ENCODE data around the gene SLC38A8. TPM values are rescaled to one million over a fixed set of nuclear protein-coding genes. Genes with fewer than 3 reads are reported as not detected.

Gene SLC38A8
- total RNA-seq, 2 donors from 2014 or later: not detected

DNA sequence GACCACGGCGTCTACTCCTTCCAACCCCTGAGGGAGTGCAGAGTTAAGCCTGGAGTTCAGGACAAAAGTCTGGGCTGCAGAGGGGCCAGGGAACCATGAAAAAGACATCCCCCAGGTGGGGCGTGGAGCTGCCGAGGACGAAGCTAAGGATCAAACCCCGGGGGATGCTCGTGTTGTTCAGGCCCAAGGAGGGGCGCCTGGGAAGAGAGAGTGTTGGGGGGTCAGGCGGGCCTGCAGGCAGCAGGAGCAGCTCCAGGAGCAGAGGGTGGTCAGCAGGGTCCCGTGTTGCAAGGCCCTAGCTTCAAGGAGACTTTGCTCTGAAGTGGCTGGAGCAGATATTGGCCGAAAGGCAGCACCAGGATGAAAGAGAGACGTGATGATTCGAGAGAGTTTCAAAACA is 47.9 kb downstream of the SLC38A8 start:
- Histone ChIP-seq H3K9me3 (ENCODE audit: control insufficient read depth, low read length) (no peaks in the 10 kb centered on the region), H3K27ac (ENCODE audit: low read depth, low read length) (peak overlapping the region; percentile 32), H3K9ac (ENCODE audit: extremely low read depth, low read length, poor library complexity, severe bottlenecking) (no peak overlapping the region), H3K36me3 (ENCODE audit: control insufficient read depth, insufficient read depth, low read length) (no peaks in the 10 kb centered on the region), H3K4me1 (ENCODE audit: control insufficient read depth, insufficient read depth, low read length) (no peaks in the 10 kb centered on the region), H3K27me3 (ENCODE audit: control insufficient read depth, insufficient read depth, low read length, poor library complexity, severe bottlenecking) (no peaks in the 10 kb centered on the region), H3K4me3 (ENCODE audit: low read length) (no peak overlapping the region)
- WGBS, 2 experiments (ENCODE audit: insufficient coverage in 1 of 2, insufficient read length in 1 of 2): 91% methylated on average over 10 to 13 of the region's 13 CpGs
- Mint-ChIP-seq H3K9me3 (no peaks in the 10 kb centered on the region), H3K4me3 (no peak overlapping the region), H3K36me3 (ENCODE audit: low read depth) (no peaks in the 10 kb centered on the region), H3K27ac (no peak overlapping the region), H3K4me1 (no peaks in the 10 kb centered on the region), H3K27me3 (ENCODE audit: insufficient read depth) (peaks cover 2% of the 10 kb centered on the region)
- TF ChIP-seq, protein P1, sequence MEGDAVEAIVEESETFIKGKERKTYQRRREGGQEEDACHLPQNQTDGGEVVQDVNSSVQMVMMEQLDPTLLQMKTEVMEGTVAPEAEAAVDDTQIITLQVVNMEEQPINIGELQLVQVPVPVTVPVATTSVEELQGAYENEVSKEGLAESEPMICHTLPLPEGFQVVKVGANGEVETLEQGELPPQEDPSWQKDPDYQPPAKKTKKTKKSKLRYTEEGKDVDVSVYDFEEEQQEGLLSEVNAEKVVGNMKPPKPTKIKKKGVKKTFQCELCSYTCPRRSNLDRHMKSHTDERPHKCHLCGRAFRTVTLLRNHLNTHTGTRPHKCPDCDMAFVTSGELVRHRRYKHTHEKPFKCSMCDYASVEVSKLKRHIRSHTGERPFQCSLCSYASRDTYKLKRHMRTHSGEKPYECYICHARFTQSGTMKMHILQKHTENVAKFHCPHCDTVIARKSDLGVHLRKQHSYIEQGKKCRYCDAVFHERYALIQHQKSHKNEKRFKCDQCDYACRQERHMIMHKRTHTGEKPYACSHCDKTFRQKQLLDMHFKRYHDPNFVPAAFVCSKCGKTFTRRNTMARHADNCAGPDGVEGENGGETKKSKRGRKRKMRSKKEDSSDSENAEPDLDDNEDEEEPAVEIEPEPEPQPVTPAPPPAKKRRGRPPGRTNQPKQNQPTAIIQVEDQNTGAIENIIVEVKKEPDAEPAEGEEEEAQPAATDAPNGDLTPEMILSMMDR (conservative IDR thresholded peaks at IDR 0.05): no peak
- no peak for DNase-seq

DNA sequence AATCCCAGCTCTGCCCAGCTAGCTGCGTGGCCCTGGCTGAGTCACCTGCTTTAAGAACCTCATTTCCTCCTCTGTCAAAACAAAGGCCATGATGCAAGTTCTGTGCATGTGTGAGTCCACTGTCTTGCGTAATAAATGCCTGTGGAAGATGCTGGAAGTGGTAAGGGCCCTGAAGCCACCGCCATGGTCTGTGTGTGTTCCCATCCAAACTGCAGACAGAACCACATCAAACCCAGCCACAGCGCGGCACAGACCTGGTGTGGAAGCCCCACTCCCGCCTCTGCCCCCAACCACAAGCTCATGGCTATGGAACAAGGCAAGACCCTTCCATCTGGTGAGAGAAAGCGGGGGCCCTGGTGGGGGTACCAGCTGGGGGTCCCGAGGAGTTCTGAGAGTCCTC is 48.5 kb downstream of the SLC38A8 start:
- Mint-ChIP-seq H3K27me3 (ENCODE audit: insufficient read depth) (peaks cover 6% of the 10 kb centered on the region), H3K27ac (no peak overlapping the region), H3K4me1 (no peaks in the 10 kb centered on the region), H3K9me3 (no peaks in the 10 kb centered on the region), H3K4me3 (no peak overlapping the region), H3K36me3 (ENCODE audit: low read depth) (no peaks in the 10 kb centered on the region)
- no peak for DNase-seq
- no peak overlapping the region for H3K4me3 ChIP-seq (ENCODE audit: low read length)
- WGBS, 2 experiments (ENCODE audit: insufficient coverage in 1 of 2, insufficient read length in 1 of 2): 92 to 93% methylated on average over 3 to 8 of the region's 8 CpGs
- no peaks in the 10 kb centered on the region for H3K27me3 ChIP-seq (ENCODE audit: control insufficient read depth, insufficient read depth, low read length, poor library complexity, severe bottlenecking)
- H3K9me3 ChIP-seq (ENCODE audit: control insufficient read depth, low read length): no peaks in the 10 kb centered on the region
- H3K4me1 ChIP-seq (ENCODE audit: control insufficient read depth, insufficient read depth, low read length): no peaks in the 10 kb centered on the region
- H3K36me3 ChIP-seq (ENCODE audit: control insufficient read depth, insufficient read depth, low read length): no peaks in the 10 kb centered on the region
- TF ChIP-seq, protein P1 (conservative IDR thresholded peaks at IDR 0.05): no peak
- no peak overlapping the region for H3K27ac ChIP-seq (ENCODE audit: low read depth, low read length)
- H3K9ac ChIP-seq (ENCODE audit: extremely low read depth, low read length, poor library complexity, severe bottlenecking): no peak overlapping the region

DNA sequence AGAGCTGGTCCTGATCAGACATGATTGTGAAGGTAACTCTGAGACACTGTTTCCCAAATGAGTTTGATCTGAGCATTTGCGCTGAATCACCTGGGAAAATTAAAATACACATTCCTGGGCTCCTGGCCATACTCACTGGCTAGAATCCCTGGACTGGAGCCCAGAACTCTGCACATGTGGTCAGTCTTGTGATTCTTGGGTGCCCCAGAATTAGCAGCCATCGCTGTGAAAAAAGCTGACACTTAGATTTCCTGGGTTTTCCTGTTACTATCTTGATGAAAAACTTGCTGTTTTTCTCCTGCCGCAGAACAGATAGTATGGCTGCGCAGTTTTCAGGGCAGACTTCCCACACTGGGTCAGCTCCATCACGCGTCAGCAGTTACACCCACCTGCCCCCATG is 50.0 kb downstream of the SLC38A8 start:
- WGBS, 2 experiments (ENCODE audit: insufficient coverage in 1 of 2, insufficient read length in 1 of 2): 86 to 90% methylated on average over 3 to 6 of the region's 6 CpGs
- TF ChIP-seq, protein P1 (conservative IDR thresholded peaks at IDR 0.05): no peak
- Mint-ChIP-seq H3K4me1 (no peaks in the 10 kb centered on the region), H3K9me3 (no peaks in the 10 kb centered on the region), H3K36me3 (ENCODE audit: low read depth) (no peaks in the 10 kb centered on the region), H3K27me3 (ENCODE audit: insufficient read depth) (peaks cover 7% of the 10 kb centered on the region), H3K27ac (no peak overlapping the region), H3K4me3 (no peak overlapping the region)
- no peak overlapping the region for H3K4me3 ChIP-seq (ENCODE audit: low read length)
- H3K27ac ChIP-seq (ENCODE audit: low read depth, low read length): peak overlapping the region; percentile 36
- H3K27me3 ChIP-seq (ENCODE audit: control insufficient read depth, insufficient read depth, low read length, poor library complexity, severe bottlenecking): no peaks in the 10 kb centered on the region
- no peaks in the 10 kb centered on the region for H3K36me3 ChIP-seq (ENCODE audit: control insufficient read depth, insufficient read depth, low read length)
- no peaks in the 10 kb centered on the region for H3K4me1 ChIP-seq (ENCODE audit: control insufficient read depth, insufficient read depth, low read length)
- no peak for DNase-seq
- H3K9me3 ChIP-seq (ENCODE audit: control insufficient read depth, low read length): no peaks in the 10 kb centered on the region
- no peak overlapping the region for H3K9ac ChIP-seq (ENCODE audit: extremely low read depth, low read length, poor library complexity, severe bottlenecking)
